Thymus (tissue), 11 donors: ENCODE data around the gene GPT2. TPM values are rescaled to one million over a fixed set of nuclear protein-coding genes. Genes with fewer than 3 reads are reported as not detected.
"Not testable (repeated sequence)": the region's sequence is repeated elsewhere in the genome, so short reads cannot be mapped to it uniquely, and the experiment has no call there.

Source experiments
- DNase-seq, 9 donors: peaks; one replicate each; pipeline ENCODE4 v3.0.0-alpha.2; 2013; ENCODE audit warnings: low spot score in 9 of 9, low read depth in 6 of 9, missing footprints in 1 of 9
- H3K27ac ChIP-seq, 2 donors: one replicate each; pipeline ENCODE4 v1.5.1; 2013; ENCODE audit warnings: control low read depth in 1 of 2, low read depth in 1 of 2, low read length in 1 of 2, mild to moderate bottlenecking in 1 of 2, moderate library complexity in 1 of 2
- H3K27me3 ChIP-seq, 2 donors: one replicate each; pipeline ENCODE4 v1.5.1; 2013; ENCODE audit warnings: low read length in 1 of 2; ENCODE audit not compliant: control insufficient read depth in 2 of 2, insufficient read depth in 1 of 2
- H3K36me3 ChIP-seq, 2 donors: one replicate each; pipeline ENCODE4 v1.5.1; 2013; ENCODE audit warnings: low read length in 1 of 2, mild to moderate bottlenecking in 1 of 2, moderate library complexity in 1 of 2; ENCODE audit not compliant: control insufficient read depth in 2 of 2, insufficient read depth in 2 of 2
- H3K4me1 ChIP-seq, 2 donors: one replicate each; pipeline ENCODE4 v1.5.1; 2013; ENCODE audit warnings: low read length in 2 of 2; ENCODE audit not compliant: control insufficient read depth in 2 of 2, insufficient read depth in 2 of 2
- H3K4me3 ChIP-seq, 2 donors: one replicate each; pipeline ENCODE4 v1.5.1; 2013; ENCODE audit warnings: low read length in 2 of 2, control low read depth in 1 of 2, mild to moderate bottlenecking in 1 of 2
- H3K9me3 ChIP-seq, 2 donors: one replicate each; pipeline ENCODE4 v1.5.1; 2013; ENCODE audit warnings: low read length in 1 of 2, mild to moderate bottlenecking in 1 of 2; ENCODE audit not compliant: control insufficient read depth in 2 of 2, insufficient read depth in 1 of 2
- WGBS: extraction: QIAGEN DNeasy Blood & Tissue Kit; methylation state at CpG from one replicate; pipeline ENCODE4 v1.1.7; 2013; 5-methylcytosine and 5-hydroxymethylcytosine counted together
- polyA plus RNA-seq: library from polyadenylated mRNA; stranded (reverse); fragments of 200-250 nt; gene quantifications from one replicate; pipeline ENCODE4 v1.2.3, GENCODE V29; 2013
- total RNA-seq: library from RNA; stranded (reverse); fragments of 120-200 nt; gene quantifications from one replicate; pipeline ENCODE4 v1.2.4, GENCODE V29; 2013
- donor health status: healthy.

GPT2 gene
- total and polyA plus RNA-seq, 2 donors, result 4.3 to 20.4 TPM

GRCh38 chr16:46859719-46860152, 24.4 kb upstream of the GPT2 start:
- Histone ChIP-seq H3K36me3 (no peaks in the 10 kb centered on the region), H3K4me3 (no peak overlapping the region), H3K4me1 (no peaks in the 10 kb centered on the region), H3K27me3 (no peaks in the 10 kb centered on the region), H3K27ac (no peak overlapping the region), H3K9me3 (no peaks in the 10 kb centered on the region)
- WGBS, result 90% methylated on average over 5 of the region's 5 CpGs
- no peak for DNase-seq

GRCh38 chr16:46862555-46863447, 21.4 kb upstream of the GPT2 start:
- Histone ChIP-seq H3K27ac (no peak overlapping the region), H3K4me1 (no peaks in the 10 kb centered on the region), H3K27me3 (no peaks in the 10 kb centered on the region), H3K36me3 (no peaks in the 10 kb centered on the region), H3K4me3 (no peak overlapping the region), H3K9me3 (no peaks in the 10 kb centered on the region)
- 96% methylated on average over 16 of the region's 16 CpGs for WGBS
- DNase-seq, result no peak

- WGBS, result 98% methylated on average over 1 of the region's 1 CpG
- H3K27ac ChIP-seq, result no peak overlapping the region
- no peak overlapping the region for H3K4me3 ChIP-seq
- H3K4me1 ChIP-seq, result no peaks in the 10 kb centered on the region
- no peak for DNase-seq
- no peaks in the 10 kb centered on the region for H3K27me3 ChIP-seq
- H3K36me3 ChIP-seq, result no peaks in the 10 kb centered on the region
- H3K9me3 ChIP-seq, result no peaks in the 10 kb centered on the region
Observed at GRCh38 chr16:46866286-46866685, 17.9 kb upstream of the GPT2 start.

DNA sequence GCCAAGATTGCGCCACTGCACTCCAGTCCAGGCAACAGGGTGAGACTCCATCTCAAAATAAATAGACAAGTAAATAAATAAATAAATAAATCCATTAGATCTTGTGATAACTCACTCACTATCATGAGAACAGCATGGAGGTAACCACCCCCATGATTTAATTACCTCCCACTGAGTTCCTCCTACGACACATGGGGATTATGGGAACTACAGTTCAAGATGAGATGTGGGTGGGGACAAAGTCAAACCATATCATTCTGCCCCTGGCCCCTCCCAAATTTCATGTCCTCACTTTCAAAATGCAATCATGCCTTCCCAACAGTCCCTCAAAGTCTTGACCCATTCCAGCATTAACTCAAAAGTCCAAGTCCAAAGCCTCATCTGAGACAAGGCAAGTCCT, 16.7 kb upstream of the GPT2 start:
- H3K4me3 ChIP-seq, H3K4me1 ChIP-seq, H3K36me3 ChIP-seq, H3K27me3 ChIP-seq, H3K9me3 ChIP-seq, H3K27ac ChIP-seq, DNase-seq: not testable (repeated sequence)
- WGBS, result 100% methylated on average over 2 of the region's 2 CpGs

- not testable (repeated sequence) for H3K4me3 ChIP-seq, H3K27ac ChIP-seq, H3K27me3 ChIP-seq, DNase-seq, H3K9me3 ChIP-seq, H3K4me1 ChIP-seq, H3K36me3 ChIP-seq
- 96% methylated on average over 2 of the region's 2 CpGs for WGBS
Observed at GRCh38 chr16:46868891-46869290, 15.3 kb upstream of the GPT2 start.

DNA sequence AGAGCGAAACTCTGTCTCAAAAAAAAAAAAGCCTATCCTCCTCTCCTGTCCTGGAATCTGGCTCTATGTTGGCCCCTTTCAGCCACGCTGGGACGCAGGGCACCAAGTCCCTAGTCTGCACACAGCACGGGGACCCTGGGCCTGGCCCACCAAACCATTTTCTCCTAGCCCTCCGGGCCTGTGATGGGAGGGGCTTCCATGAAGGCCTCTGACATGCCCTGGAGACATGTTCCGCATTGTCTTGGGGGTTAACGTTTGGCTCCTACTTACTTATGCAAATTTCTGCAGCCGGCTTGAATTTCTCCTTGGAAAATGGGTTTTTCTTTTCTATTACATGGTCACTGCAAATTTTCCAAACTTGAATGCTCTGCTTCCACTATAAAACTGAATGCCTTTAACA, 12.6 kb upstream of the GPT2 start:
- DNase-seq, result no peak
- 88% methylated on average over 8 of the region's 8 CpGs for WGBS
- Histone ChIP-seq H3K4me3 (no peak overlapping the region), H3K36me3 (no peaks in the 10 kb centered on the region), H3K9me3 (no peaks in the 10 kb centered on the region), H3K4me1 (no peaks in the 10 kb centered on the region), H3K27me3 (no peaks in the 10 kb centered on the region), H3K27ac (no peak overlapping the region)

GRCh38 chr16:46873201-46873600, 11.0 kb upstream of the GPT2 start:
- WGBS, result 94% methylated on average over 3 of the region's 3 CpGs
- H3K36me3 ChIP-seq, result no peaks in the 10 kb centered on the region
- DNase-seq, result no peak
- H3K4me1 ChIP-seq, result no peaks in the 10 kb centered on the region
- no peak overlapping the region for H3K4me3 ChIP-seq
- H3K9me3 ChIP-seq, result no peaks in the 10 kb centered on the region
- no peak overlapping the region for H3K27ac ChIP-seq
- H3K27me3 ChIP-seq, result no peaks in the 10 kb centered on the region

- H3K4me3 ChIP-seq, result no peak overlapping the region
- H3K27me3 ChIP-seq, result peaks cover 0 to 2% of the 10 kb centered on the region in 2 donors
- 95% methylated on average over 8 of the region's 8 CpGs for WGBS
- H3K36me3 ChIP-seq, result no peaks in the 10 kb centered on the region
- H3K4me1 ChIP-seq, result no peaks in the 10 kb centered on the region
- H3K9me3 ChIP-seq, result no peaks in the 10 kb centered on the region
- no peak for DNase-seq
- no peak overlapping the region for H3K27ac ChIP-seq
Observed at GRCh38 chr16:46875243-46875642, 8.9 kb upstream of the GPT2 start.

GRCh38 chr16:46882304-46882939, 1.7 kb upstream of the GPT2 start:
- no peaks in the 10 kb centered on the region for H3K9me3 ChIP-seq
- no peak for DNase-seq
- H3K27me3 ChIP-seq, result peaks cover 28 to 50% of the 10 kb centered on the region in 2 donors
- WGBS, result 83% methylated on average over 9 of the region's 9 CpGs
- H3K27ac ChIP-seq, result no peak overlapping the region
- no peak overlapping the region for H3K4me3 ChIP-seq
- peaks cover 0 to 8% of the 10 kb centered on the region in 2 donors for H3K4me1 ChIP-seq
- H3K36me3 ChIP-seq, result no peaks in the 10 kb centered on the region
